Activated naive CD8-positive, alpha-beta T cell treated with anti-CD3 and anti-CD28 coated beads, Interleukin-2, amount 50 U/mL, for 24 hours (primary cell): ENCODE data around the gene MMP24OS.
"Not testable (repeated sequence)": the region's sequence is repeated elsewhere in the genome, so short reads cannot be mapped to it uniquely, and the experiment has no call there.

Source experiments
- ATAC-seq: fragments of 150-1000 bp; cut with Tn5 transposase; one replicate; pipeline ENCODE4 v1.10.0; 2021
- DNase-seq: peaks from one replicate; pipeline ENCODE4 v3.0.0; 2021
- H3K27ac Mint-ChIP-seq: one replicate; pipeline ENCODE4 v1.8.0; 2021; ENCODE audit warnings: mild to moderate bottlenecking, mixed read lengths
- H3K27me3 Mint-ChIP-seq: one replicate; pipeline ENCODE4 v1.8.0; 2021; ENCODE audit warnings: mixed read lengths
- H3K36me3 Mint-ChIP-seq: one replicate; pipeline ENCODE4 v1.8.0; 2021; ENCODE audit warnings: low read depth, mixed read lengths
- H3K4me1 Mint-ChIP-seq: one replicate; pipeline ENCODE4 v1.8.0; 2021; ENCODE audit warnings: mixed read lengths
- H3K4me3 Mint-ChIP-seq: one replicate; pipeline ENCODE4 v1.8.0; 2021; ENCODE audit warnings: mild to moderate bottlenecking, moderate library complexity, mixed read lengths
- H3K9me3 Mint-ChIP-seq: one replicate; pipeline ENCODE4 v1.8.0; 2021; ENCODE audit warnings: mixed read lengths

Gene MMP24OS

DNA sequence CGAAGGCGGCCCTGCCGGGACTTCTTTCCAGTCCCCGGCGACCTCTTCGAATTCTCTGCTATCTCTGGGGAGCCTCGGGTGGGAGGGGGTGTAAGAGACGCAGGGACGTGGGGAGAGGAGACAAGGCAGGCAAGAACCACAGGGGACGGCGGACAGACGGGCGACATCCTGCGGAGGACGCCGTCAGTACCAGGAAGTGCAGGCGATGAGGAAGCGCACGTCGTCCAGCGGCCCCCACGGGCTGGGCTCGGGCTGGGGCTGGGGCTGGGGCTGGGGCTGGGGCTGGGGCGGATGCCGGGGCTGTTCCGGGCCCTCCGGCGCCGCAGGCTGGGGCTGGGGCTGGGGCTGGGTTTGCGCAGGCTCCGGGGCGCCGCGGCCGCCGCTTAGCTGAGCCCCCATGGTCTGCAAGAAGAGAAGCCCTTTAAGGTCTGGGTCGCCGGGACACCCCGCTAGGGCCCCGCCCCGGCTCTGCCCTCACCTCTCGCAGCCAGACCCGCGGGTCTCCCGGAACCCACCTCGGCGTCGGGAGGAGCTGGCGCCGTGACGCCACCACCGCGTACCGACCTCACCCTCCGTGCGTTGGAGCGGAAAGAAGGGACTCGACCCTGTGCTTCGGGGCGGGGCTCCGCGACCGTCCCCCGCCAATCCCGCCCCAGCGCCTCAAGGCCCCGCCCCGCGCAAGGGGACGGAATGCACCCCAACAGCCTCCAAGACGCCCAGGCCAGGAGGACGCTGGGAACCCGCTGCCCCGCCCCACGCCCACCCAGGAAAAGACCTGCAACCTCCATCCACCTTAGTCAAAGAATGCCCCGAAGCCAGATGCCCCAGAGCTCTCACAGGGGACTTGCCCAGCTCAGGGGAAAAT is at the start of gene MMP24OS:
MMP24OS (minus strand) TSS at position 592 of the 865 bp plus-strand sequence; CDS start at position 399, 193 bp downstream.
- Mint-ChIP-seq H3K9me3 (no peaks in the 10 kb centered on the region), H3K27me3 (no peaks in the 10 kb centered on the region), H3K36me3 (peaks cover 40% of the 10 kb centered on the region), H3K4me3 (peak within 1 kb of the TSS; percentile 97), H3K4me1 (peaks cover 26% of the 10 kb centered on the region), H3K27ac (peak within 1 kb of the TSS; percentile 95)
- DNase-seq (peak; percentile 92), ATAC-seq (peak; percentile 96)

DNA sequence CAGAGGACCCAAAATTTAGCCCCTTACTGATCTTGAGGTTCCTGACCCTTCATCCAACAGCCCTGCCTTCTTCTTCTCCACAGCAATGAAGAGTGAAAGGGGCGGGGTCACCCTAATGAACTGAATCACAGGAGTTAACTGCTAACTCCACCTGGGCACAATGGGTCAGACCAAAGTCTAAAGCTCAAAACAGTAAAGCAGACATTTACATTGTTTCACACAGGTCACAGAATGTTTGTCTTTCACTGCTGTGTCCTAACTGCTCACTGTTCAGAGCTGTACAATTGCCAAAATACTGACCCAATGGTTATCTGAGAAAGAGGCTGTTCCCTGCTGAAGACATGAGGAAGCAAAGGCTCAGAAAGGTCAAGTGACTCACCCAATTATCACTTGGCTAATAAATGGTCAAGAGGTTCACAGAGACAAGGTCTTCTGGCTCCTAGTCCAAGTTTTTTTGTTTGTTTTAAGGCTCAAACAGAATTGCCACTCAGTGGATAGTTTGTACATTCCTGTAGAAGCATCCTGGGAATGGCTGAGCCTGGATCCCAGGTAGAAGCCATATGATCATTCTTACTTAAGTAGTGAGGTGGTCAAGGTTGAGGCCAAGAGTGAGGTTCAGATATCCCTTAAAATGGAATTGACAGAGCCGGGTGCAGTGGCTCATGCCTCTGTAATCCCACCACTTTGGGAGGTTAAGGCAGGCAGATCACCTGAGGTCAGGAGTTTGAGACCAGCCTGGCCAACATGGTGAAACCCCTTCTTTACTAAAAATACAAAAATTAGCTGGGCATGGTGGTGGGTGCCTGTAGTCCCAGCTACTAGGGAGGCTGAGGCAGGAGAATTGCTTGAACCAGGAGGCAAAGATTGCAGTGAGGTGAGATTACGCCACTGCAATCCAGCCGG is 49.4 kb upstream of the MMP24OS start:
- DNase-seq (no peak), ATAC-seq (no peak)
- peak overlapping the region; percentile 19 for H3K4me3 Mint-ChIP-seq
- peaks cover 66% of the 10 kb centered on the region for H3K4me1 Mint-ChIP-seq
- H3K27me3 Mint-ChIP-seq, result no peaks in the 10 kb centered on the region
- H3K9me3 Mint-ChIP-seq, result no peaks in the 10 kb centered on the region
- H3K27ac Mint-ChIP-seq, result peak overlapping the region; percentile 85
- H3K36me3 Mint-ChIP-seq, result peaks cover 17% of the 10 kb centered on the region

DNA sequence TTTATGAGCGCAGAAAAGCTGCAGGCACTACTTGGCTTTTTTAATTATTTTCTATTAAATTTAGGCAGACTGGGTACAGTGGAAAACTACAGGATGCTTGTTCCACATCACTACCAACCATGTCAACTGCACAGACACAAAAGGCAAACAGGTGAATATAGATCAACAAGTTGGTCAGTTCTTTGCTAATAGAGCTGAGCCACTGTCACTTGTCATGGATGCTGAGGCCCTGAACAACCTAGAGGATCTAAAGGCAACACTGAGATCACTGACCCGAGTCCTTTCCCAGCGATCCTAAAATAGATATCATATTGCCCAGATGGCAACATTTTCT is 48.8 kb upstream of the MMP24OS start:
- Mint-ChIP-seq H3K4me1 (peaks cover 65% of the 10 kb centered on the region), H3K4me3 (no peak overlapping the region), H3K36me3 (peaks cover 17% of the 10 kb centered on the region), H3K9me3 (no peaks in the 10 kb centered on the region), H3K27me3 (no peaks in the 10 kb centered on the region), H3K27ac (peak overlapping the region; percentile 85)
- no peak for ATAC-seq
- no peak for DNase-seq

DNA sequence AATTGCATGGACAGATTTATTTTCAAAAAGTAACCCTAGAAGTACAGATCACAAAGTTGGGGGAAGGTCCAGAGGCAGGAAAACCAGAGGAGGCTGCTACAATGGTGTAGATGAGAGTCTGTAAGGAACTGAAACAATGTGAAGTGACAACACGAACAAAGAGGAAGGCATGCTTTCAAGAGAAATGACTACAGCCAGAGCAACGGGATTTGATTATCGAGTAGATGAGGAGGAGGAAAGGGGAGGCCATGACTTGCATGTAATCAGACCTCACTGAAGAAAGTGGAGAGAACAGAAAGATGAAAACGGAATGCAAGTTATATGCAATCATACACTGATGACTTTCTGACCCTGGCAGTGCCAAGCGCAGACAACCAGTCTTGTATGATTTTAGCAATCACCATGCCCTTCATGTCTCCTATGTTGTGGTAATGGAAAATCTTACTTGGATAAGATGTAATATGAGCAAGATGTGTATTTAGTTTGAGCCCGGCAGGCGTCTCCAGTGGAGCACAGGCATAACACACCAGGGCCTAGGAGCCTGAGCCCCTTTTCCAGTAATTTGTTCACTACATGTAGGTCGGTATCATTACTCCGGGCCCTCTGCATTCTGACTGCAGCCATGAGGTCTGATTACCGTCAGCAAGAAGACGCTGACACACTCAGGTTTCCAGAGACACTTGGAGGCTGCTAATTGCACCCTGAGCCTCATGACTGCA is 48.3 kb upstream of the MMP24OS start:
- no peaks in the 10 kb centered on the region for H3K9me3 Mint-ChIP-seq
- H3K36me3 Mint-ChIP-seq, result peaks cover 17% of the 10 kb centered on the region
- ATAC-seq (peak; percentile 60), DNase-seq (no peak)
- H3K4me3 Mint-ChIP-seq, result peak overlapping the region; percentile 24
- peak overlapping the region; percentile 37 for H3K27ac Mint-ChIP-seq
- H3K4me1 Mint-ChIP-seq, result peaks cover 59% of the 10 kb centered on the region
- H3K27me3 Mint-ChIP-seq, result no peaks in the 10 kb centered on the region

DNA sequence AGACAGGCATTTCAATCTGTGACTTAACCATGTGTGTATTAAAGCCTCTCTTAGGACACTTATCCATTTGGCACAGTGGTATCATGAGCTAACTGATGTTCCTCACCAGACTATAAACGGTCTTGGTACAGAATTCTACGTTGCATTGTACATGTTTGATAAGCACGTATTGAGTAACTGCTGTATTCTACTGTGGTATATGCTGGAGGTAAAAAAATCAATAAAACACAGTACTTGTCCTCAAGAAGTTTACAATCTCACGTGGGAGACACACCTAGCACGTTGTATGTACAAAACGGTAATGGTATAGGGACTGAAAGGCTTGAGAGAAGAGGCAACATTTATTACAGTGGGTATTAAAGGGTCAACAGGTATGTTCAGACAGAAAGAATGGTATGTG is 47.5 kb upstream of the MMP24OS start:
- Mint-ChIP-seq H3K4me3 (no peak overlapping the region), H3K27ac (peak overlapping the region; percentile 37), H3K4me1 (peaks cover 54% of the 10 kb centered on the region), H3K9me3 (no peaks in the 10 kb centered on the region), H3K36me3 (peaks cover 17% of the 10 kb centered on the region), H3K27me3 (no peaks in the 10 kb centered on the region)
- DNase-seq, result no peak
- no peak for ATAC-seq

DNA sequence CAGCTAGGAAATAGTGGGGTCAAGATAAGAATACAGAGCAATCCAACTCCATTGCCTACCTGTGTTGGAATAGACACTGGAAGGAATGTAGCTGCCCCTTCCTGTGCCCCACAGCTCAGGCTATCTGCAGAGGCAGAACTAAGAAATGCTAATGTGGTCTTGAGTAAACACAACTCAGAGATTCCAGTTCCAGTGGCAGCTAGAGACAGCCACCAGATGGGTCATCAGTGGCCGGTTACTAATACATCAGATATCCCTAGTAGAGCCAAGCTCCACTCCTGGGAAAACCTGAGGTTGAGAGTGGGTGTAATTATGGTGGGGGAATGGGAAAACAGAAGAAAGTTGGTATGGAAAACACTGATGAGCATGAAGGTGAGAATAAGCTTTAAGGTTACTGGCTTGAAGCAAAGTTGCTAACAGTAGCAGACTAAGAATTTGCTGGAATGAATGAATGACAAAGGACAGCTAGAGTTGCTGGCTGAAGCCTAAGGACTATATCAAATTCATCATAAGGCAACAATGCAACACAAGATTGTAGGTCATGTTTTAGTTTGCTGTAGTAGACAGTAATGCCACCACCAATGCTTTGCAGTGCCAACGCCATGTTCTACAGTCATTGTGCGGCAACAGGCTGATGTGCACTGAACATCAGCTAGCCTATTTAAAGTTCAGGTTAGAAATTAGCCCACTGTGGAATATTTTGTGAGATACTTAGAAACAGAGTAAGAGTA is 42.6 kb upstream of the MMP24OS start:
- H3K4me3 Mint-ChIP-seq, result no peak overlapping the region
- H3K27ac Mint-ChIP-seq, result no peak overlapping the region
- no peaks in the 10 kb centered on the region for H3K27me3 Mint-ChIP-seq
- peaks cover 24% of the 10 kb centered on the region for H3K4me1 Mint-ChIP-seq
- DNase-seq, result no peak
- ATAC-seq, result no peak
- no peaks in the 10 kb centered on the region for H3K9me3 Mint-ChIP-seq
- H3K36me3 Mint-ChIP-seq, result peaks cover 10% of the 10 kb centered on the region

DNA sequence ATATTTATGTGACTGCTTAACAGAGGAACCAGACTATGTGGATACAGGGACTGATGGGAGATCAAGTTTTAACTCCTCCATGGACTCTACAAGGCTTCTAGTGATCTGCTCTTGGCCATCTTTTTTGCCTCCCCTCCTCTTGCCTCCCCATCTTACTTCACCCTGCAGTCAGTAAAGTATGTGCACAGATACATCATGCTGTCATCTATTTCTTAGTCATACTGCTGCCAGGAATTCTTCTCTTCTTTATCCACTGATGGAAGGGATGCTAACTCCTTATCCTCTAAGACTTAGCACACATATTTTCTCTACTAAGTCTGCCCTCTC is 41.9 kb upstream of the MMP24OS start:
- DNase-seq, result no peak
- Mint-ChIP-seq H3K27ac (no peak overlapping the region), H3K4me3 (no peak overlapping the region), H3K9me3 (no peaks in the 10 kb centered on the region), H3K4me1 (peaks cover 27% of the 10 kb centered on the region), H3K36me3 (peaks cover 5% of the 10 kb centered on the region), H3K27me3 (no peaks in the 10 kb centered on the region)
- ATAC-seq, result no peak

DNA sequence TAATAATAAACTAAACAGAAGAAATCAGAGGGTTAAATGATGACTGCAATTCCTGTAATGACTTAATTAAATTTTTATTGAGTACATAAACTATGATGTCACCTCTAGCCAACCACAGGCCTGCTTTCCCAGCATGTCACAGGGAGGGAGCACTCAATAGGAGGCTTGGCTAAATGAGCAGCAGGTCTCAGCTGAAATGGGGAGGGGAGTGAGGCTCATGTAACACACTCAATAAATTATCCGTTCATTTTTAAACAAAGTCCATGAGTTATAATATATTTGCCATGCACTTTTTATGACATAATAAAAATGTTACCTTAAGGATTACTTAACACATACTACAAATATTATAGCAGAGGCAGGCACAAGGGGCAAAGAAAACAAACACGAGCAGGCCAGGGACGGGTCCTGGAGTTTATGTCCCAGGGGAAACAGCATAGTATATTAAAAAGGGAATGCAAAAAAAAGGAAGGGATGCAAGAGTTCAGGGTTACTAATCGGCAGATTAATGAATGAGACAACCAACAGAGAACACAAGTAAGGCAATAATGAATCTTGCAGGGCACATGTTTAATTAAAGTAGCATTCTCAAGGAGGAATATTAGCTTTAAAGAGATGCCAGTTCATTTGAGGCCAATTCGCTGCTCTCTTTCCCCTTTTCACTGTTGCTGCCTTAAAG is 41.4 kb upstream of the MMP24OS start:
- Mint-ChIP-seq H3K9me3 (no peaks in the 10 kb centered on the region), H3K27me3 (no peaks in the 10 kb centered on the region), H3K27ac (no peak overlapping the region), H3K36me3 (peaks cover 5% of the 10 kb centered on the region), H3K4me1 (peaks cover 32% of the 10 kb centered on the region), H3K4me3 (no peak overlapping the region)
- DNase-seq (no peak), ATAC-seq (no peak)

DNA sequence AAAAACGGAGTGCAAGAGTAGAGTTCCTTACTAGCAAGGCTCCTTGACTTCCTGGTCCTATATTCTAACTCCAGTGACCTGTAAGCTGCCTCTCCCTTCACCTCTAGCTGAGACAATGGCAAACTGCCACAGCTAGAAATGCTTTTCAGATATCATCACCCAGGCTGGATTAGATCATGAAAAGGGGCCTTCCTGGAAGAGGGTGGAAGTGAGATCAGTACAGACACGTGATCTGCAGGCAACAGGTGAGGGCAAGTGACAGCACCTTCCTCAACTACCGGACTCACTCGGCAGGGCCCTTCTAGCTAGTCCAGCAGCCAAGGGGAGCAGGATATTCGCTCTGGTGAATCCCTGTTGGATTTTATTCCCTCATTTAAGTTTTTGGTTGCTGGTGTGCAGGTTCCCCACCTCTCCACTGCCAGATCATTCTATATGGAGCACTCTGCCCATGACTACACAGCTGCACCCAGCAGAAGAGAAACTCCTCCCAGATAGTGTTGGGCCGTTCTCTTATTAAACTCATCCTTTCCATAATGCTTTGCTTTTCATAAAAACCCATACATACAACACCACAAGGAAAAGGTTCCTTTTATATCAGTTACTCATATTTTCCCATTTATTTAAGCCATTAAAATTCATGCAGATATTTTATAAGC is 40.7 kb upstream of the MMP24OS start:
- Mint-ChIP-seq H3K4me1 (peaks cover 37% of the 10 kb centered on the region), H3K27ac (peak overlapping the region; percentile 43), H3K36me3 (peaks cover 7% of the 10 kb centered on the region), H3K4me3 (no peak overlapping the region), H3K27me3 (no peaks in the 10 kb centered on the region), H3K9me3 (no peaks in the 10 kb centered on the region)
- peak; percentile 52 for ATAC-seq
- DNase-seq, result no peak

DNA sequence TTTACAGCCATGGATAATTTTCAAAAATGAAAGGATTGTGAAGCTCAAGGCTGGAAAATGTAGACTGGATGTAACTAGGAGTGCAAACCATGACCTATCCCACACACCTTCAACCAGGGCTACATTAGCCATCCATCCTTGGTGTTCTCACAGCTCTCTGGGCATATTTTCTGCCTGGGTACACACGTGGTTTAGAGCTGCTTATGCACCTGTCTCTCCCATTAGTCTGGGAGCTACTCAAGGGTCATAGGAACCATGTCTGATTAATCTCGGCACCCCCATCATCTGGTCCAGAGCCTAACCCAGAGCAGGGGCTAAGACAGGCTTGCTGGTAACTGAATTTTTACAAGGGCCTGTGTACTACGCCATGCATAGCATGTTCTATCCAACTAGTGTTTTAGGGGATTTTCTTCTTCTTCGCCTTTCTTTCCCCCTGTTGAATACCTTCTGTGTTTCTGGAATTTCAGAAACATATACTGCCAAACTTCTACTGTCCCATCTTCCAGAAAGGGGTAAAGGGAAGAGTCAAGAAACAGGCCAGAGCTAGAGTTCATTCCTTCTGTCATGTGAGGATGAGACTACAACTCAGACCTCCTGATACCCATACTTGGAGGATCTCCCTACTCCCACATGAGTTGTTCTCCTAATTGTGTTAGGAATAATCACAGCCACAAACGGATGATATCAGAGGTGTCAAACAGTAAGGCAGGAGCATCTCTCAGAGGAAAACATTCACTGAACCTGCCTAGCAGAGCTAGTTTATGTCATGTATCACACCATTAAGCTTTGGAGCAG is 39.7 kb upstream of the MMP24OS start:
- H3K27ac Mint-ChIP-seq, result no peak overlapping the region
- DNase-seq (no peak), ATAC-seq (no peak)
- H3K27me3 Mint-ChIP-seq, result no peaks in the 10 kb centered on the region
- H3K9me3 Mint-ChIP-seq, result no peaks in the 10 kb centered on the region
- no peak overlapping the region for H3K4me3 Mint-ChIP-seq
- H3K36me3 Mint-ChIP-seq, result peaks cover 9% of the 10 kb centered on the region
- peaks cover 32% of the 10 kb centered on the region for H3K4me1 Mint-ChIP-seq

DNA sequence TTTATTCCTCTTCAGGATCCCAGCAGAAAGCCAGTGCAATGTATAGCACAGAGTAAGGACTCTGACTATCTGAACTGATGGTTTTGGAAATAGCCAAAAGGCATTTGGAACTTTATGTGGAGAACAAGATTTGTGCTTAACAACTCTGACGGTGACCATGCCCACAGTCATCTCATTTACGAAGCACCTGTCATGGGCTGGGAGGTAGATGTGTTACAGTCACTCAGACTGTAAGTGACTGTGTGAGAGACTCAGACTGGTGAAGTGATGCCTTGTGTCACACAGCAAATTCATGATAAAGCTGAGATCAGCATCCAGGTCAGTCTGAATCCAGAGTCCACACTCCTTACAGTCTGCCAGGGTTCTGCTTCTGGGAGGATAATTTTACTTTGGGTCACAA is 38.2 kb upstream of the MMP24OS start:
- no peaks in the 10 kb centered on the region for H3K27me3 Mint-ChIP-seq
- no peak overlapping the region for H3K27ac Mint-ChIP-seq
- peaks cover 46% of the 10 kb centered on the region for H3K4me1 Mint-ChIP-seq
- H3K9me3 Mint-ChIP-seq, result no peaks in the 10 kb centered on the region
- ATAC-seq (no peak), DNase-seq (no peak)
- H3K4me3 Mint-ChIP-seq, result no peak overlapping the region
- peaks cover 13% of the 10 kb centered on the region for H3K36me3 Mint-ChIP-seq

DNA sequence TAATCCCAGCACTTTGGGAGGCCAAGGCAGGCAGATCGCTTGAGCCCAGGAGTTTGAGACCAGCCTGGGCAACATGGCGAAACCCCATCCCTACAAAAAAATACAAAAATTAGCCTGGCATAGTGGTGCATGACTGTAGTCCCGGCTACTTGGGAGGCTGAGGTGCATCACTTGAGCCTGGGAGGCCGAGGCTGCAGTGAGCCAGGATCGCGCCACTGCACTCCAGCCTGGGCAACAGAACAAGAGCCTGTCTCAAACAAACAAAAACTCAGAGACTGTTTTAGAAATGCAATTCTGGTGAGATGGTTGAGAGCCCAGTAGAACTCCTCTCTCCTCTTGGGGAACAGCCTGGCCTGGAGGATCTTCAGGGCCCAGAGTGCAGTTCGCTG is 37.7 kb upstream of the MMP24OS start:
- H3K9me3 Mint-ChIP-seq, DNase-seq, H3K27me3 Mint-ChIP-seq, H3K4me3 Mint-ChIP-seq, ATAC-seq, H3K27ac Mint-ChIP-seq: not testable (repeated sequence)
- peaks cover 11% of the 10 kb centered on the region for H3K36me3 Mint-ChIP-seq
- H3K4me1 Mint-ChIP-seq, result peaks cover 49% of the 10 kb centered on the region
